NCI-H128 (cell line): ENCODE measurements around the gene ZSCAN9.

Experiments used
- DNase-seq: peaks from one replicate; lab custom pipeline; 2025; ENCODE audit not compliant: unreplicated experiment; lab: John Stamatoyannopoulos, UW

The ZSCAN9 gene

GRCh38 chr6:28225056-28225834, at the start of gene ZSCAN9:
TSS of gene ZSCAN9 (plus strand) at chr6:28225275. CDS start at chr6:28227085, 1,810 bp downstream.
- peak; percentile 66 for DNase-seq

- DNase-seq, result no peak
Observed at GRCh38 chr6:28176373-28176772, 48.7 kb upstream of the ZSCAN9 start.

DNA sequence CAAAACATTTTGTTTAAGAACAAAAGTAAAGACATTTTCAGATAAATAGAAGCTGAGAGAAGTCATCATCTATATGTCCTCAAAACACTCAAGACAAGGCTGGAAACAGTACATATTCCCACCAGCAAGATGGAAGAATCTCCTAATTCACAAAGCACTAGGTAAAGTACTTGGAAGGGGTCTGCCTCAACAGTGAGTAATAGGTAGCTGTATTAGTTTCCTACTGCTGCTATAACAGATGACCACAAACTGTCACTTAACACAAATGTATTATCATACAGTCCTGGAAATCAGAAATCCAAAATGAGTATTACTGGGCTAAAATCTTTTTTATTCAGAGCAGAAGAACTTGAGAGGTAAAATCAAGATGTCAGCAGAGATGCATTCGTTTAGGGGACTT, 42.8 kb upstream of the ZSCAN9 start:
- DNase-seq, result no peak

DNA sequence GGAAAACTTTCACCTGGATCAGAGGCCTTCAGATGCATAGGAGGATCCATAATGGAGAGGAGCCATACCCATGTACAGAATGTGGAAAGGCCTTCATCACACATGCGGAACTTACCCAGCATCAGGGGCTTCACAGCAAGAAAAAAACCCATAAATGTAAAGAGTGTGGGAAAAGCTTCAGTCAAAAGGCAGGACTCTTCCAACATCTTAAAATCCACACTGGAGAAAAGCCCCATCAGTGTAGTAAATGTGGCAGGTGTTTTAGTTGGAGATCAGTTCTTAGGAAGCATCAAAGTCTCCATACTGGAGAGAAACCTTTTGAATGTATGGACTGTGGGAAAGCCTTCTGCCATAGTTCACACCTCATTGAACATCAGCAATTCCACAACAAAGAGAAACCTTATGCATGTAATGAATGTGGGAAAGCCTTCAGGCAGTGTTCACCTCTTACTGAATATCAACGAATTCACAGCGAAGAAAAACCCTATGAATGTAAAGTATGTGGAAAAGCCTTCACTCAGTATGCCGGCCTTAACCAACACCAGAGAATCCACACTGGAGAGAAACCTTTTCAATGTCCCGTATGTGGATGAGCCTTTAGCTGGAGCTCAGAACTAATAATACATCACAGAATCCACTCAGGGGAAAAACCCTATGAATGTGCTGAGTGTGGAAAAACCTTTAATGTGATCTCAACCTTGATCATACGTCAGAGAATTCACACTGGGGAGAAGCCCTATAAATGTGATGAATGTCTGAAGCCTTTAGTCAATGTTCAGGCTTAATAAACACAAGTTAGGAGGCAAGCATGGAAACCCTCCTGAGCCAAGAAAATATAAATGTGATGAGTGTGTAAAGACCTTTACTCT, 36.7 kb upstream of the ZSCAN9 start:
- DNase-seq, result no peak

GRCh38 chr6:28200020-28200419, 25.1 kb upstream of the ZSCAN9 start:
- DNase-seq, result no peak

- DNase-seq, result no peak
Observed at GRCh38 chr6:28203201-28203600, 21.9 kb upstream of the ZSCAN9 start.

GRCh38 chr6:28205879-28206278, 19.2 kb upstream of the ZSCAN9 start:
- no peak for DNase-seq

GRCh38 chr6:28206527-28206926, 18.5 kb upstream of the ZSCAN9 start:
- no peak for DNase-seq

GRCh38 chr6:28206928-28207509, 18.1 kb upstream of the ZSCAN9 start:
- DNase-seq, result no peak

DNA sequence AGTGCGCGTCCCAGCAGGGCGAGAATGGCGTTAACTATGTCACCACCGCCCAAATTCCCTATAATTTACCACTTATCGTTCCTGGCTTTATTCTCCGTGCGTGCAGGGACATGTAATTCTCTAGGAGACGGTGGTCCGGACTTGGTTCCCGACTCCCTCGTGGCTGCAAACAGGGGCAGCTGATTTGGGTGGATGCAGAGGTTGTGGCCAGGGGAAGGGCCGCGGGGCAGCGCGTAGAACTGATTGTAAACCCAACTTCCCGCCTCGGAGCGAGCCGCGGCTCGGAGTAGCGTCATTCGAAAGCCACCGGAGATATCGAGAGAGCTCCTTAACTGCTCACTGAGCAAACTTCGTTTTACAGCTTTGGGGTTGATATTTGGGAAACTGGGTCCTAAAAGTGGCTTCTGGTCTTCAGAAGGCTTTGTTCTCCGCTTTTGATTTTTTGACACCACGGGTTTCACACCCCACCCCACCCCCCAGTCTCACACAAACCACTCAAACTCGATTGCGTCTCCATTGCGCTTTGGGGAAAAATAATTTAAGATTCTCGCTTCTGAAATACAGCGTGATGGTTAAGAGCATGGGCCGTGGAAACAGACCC, 17.5 kb upstream of the ZSCAN9 start:
- DNase-seq, result no peak

- DNase-seq, result no peak
Observed at GRCh38 chr6:28208111-28208659, 16.9 kb upstream of the ZSCAN9 start.

DNA sequence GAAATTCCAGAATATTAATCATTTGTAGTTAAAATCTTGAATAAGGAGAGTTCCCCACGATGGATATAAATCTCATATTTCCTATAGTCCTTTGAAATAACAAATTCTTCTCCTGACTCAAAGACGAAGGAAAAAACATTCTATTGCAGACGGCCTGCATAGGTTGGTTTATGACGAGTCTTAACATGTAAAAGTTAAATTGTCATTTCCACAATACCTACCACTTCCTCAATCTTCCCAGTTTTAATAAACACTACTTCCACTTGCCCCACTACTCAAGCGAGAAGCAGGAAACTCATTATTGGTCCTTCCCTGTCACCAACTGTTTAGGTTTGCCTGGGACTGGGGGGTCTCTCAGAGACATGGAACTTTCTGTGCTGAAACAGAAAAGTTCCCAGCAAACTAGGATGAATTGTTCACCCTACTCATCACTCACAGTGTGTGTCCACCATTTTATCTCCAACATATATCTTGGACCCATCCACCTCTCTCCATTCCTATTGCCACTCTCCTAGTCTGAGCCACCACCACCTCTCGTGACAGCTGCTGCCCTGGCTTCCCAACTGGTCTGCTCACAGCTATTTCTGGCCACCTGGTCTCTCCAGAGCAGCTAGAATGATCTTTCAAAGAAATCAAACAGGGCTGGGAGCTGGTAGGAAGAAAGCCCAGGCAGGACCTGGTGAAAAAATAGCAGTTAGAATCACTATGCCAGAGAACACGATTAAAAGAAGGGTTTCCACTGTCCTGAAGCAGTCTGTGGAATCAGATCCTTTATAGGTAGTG, 15.1 kb upstream of the ZSCAN9 start:
- no peak for DNase-seq

GRCh38 chr6:28211840-28212509, 13.1 kb upstream of the ZSCAN9 start:
- DNase-seq, result no peak

GRCh38 chr6:28212510-28213212, 12.4 kb upstream of the ZSCAN9 start:
- DNase-seq, result no peak

- DNase-seq, result no peak
Observed at GRCh38 chr6:28213213-28213523, 11.9 kb upstream of the ZSCAN9 start.

GRCh38 chr6:28215425-28215824, 9.7 kb upstream of the ZSCAN9 start:
- no peak for DNase-seq

- DNase-seq, result no peak
Observed at GRCh38 chr6:28217890-28218289, 7.2 kb upstream of the ZSCAN9 start.

GRCh38 chr6:28218312-28219248, 6.5 kb upstream of the ZSCAN9 start:
- DNase-seq, result peak; percentile 12
